ENCODE measurements around the gene FHIT. TPM values are rescaled to one million over a fixed set of nuclear protein-coding genes. Genes with fewer than 3 reads are reported as not detected.

FHIT gene
- total and polyA plus RNA-seq, 7 donors = 0.98 to 10.4 (median 4.0) TPM

DNA sequence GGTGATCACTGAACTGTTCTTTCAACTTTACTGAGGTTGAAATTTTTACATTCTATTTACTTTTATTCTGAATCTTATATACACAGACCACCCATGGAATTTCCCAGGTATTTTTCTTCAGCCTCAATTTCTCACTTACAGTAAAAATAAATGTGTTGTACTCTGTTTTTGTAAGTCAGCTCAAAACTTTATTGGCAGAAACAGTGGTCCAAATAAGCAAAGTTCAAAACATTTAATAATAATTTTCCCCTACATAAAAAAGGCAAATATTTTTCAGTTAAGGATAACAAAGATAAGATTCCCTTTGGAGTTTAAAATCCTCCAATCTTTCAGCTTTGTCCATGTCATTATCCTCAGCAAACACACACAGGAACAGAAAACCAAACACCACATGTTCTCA lies 738.0 kb downstream of the FHIT start:
- TF ChIP-seq, protein P1, sequence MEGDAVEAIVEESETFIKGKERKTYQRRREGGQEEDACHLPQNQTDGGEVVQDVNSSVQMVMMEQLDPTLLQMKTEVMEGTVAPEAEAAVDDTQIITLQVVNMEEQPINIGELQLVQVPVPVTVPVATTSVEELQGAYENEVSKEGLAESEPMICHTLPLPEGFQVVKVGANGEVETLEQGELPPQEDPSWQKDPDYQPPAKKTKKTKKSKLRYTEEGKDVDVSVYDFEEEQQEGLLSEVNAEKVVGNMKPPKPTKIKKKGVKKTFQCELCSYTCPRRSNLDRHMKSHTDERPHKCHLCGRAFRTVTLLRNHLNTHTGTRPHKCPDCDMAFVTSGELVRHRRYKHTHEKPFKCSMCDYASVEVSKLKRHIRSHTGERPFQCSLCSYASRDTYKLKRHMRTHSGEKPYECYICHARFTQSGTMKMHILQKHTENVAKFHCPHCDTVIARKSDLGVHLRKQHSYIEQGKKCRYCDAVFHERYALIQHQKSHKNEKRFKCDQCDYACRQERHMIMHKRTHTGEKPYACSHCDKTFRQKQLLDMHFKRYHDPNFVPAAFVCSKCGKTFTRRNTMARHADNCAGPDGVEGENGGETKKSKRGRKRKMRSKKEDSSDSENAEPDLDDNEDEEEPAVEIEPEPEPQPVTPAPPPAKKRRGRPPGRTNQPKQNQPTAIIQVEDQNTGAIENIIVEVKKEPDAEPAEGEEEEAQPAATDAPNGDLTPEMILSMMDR (IDR thresholded peaks at IDR 0.05) = no peak
- no peaks in the 10 kb centered on the region for H3K27me3 ChIP-seq (ENCODE audit: insufficient read depth in 3 of 3, low read length in 2 of 3)
- intact Hi-C loops (cut with DNase I) = no loop called here
- no peak overlapping the region for H3K27ac ChIP-seq
- H3K9me3 ChIP-seq = no peaks in the 10 kb centered on the region
- no peak for ATAC-seq
- H3K36me3 ChIP-seq (ENCODE audit: insufficient read depth in 1 of 2, low read depth in 1 of 2) = no peaks in the 10 kb centered on the region
- no peak overlapping the region for H3K4me3 ChIP-seq
- no peaks in the 10 kb centered on the region for H3K4me1 ChIP-seq
- DNase-seq = no peak

DNA sequence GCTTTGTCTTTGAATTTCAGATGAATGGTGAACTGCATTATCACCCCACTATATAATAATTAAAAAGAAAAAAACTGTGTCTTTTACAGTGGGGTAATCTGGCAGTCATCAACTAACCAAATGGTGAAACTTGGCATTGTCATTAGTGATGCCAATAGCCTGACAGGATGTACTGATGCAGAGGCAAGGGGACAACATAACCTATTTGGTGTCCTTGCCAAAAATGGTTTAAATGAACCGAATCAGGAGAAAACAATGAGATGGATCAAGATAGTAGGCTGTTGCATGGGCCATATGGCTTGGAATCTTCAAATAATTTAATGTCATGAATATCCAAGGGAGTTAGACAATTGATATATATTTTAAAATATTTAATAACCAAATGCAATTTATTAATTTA lies 738.7 kb downstream of the FHIT start:
- TF ChIP-seq, protein P1 (IDR thresholded peaks at IDR 0.05) = no peak
- no peak for DNase-seq
- no peaks in the 10 kb centered on the region for H3K4me1 ChIP-seq
- intact Hi-C loops (cut with DNase I) = no loop called here
- H3K27me3 ChIP-seq (ENCODE audit: insufficient read depth in 3 of 3, low read length in 2 of 3) = no peaks in the 10 kb centered on the region
- no peak overlapping the region for H3K4me3 ChIP-seq
- H3K27ac ChIP-seq = no peak overlapping the region
- WGBS, 3 donors = 60 to 70% (median 62%) methylated on average over 1 of the region's 1 CpG
- H3K36me3 ChIP-seq (ENCODE audit: insufficient read depth in 1 of 2, low read depth in 1 of 2) = no peaks in the 10 kb centered on the region
- H3K9me3 ChIP-seq = no peaks in the 10 kb centered on the region
- ATAC-seq = no peak

DNA sequence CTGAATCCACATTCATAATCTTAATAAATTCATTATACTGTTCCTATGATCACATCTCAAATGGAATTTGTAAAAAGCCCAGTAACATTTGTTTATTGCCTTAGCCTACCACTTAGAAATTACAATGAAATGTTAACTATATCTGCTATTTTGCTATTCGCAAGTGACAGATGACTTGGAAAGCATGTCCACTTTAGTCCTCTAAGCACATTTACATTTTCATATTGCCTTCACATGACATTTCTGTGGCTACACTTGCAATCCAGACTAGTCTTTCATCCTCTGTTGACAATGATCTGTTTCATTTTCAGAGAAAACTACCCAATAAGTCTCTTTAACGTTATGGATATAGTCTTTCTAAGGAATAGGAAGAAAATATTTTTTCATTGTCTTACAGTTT lies 741.8 kb downstream of the FHIT start:
- Histone ChIP-seq H3K4me1 (no peaks in the 10 kb centered on the region), H3K36me3 (ENCODE audit: insufficient read depth in 1 of 2, low read depth in 1 of 2) (no peaks in the 10 kb centered on the region), H3K4me3 (no peak overlapping the region), H3K27me3 (ENCODE audit: insufficient read depth in 3 of 3, low read length in 2 of 3) (no peaks in the 10 kb centered on the region), H3K27ac (no peak overlapping the region), H3K9me3 (no peaks in the 10 kb centered on the region)
- ATAC-seq (no peak), DNase-seq (no peak)
- intact Hi-C loops (cut with DNase I) = no loop called here
- TF ChIP-seq, protein P1 (IDR thresholded peaks at IDR 0.05) = no peak
- WGBS, 3 donors = 88 to 91% (median 90%) methylated on average over 2 of the region's 2 CpGs

DNA sequence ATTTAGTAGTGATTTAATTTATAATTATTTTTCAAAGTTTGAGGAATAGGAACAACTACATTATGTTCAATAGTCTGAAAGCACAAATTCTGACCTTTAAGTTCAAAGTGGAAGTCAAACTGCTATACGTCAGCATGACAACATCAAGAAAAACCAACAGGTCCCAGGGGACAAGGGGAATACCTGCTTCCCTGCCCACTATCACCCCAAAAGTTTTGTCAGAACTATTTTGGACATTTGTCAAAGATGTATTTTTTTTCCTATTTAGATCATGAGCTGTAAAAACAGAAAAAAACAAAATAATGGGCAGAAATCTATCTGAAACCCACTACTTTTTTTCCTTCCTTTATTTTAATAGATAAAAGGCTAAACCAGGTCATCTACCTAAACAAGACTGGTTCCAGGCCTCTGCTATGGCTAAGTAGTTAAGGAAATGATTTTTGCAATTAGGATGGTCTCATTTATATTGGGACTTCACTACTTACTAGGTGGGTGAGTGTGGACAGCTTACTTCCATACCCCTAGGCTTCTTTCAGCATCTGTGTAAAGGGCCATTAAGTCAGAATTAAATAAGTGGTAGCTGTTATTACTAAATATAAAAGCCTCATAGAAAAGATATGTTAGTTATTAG lies 746.3 kb downstream of the FHIT start:
- intact Hi-C loops (cut with DNase I) = no loop called here
- H3K27me3 ChIP-seq (ENCODE audit: insufficient read depth in 3 of 3, low read length in 2 of 3) = no peaks in the 10 kb centered on the region

More for the DNA sequence above, 746.3 kb downstream of the FHIT start:
- TF ChIP-seq, protein P1 (IDR thresholded peaks at IDR 0.05) = no peak
- Histone ChIP-seq H3K9me3 (no peaks in the 10 kb centered on the region), H3K4me1 (no peaks in the 10 kb centered on the region), H3K4me3 (no peak overlapping the region), H3K27ac (no peak overlapping the region), H3K36me3 (ENCODE audit: insufficient read depth in 1 of 2, low read depth in 1 of 2) (no peaks in the 10 kb centered on the region)
- no peak for DNase-seq
- WGBS, 3 donors = 89 to 97% (median 92%) methylated on average over 1 of the region's 1 CpG
- no peak for ATAC-seq

Measured in psoas muscle (tissue), 8 donors.